ENCODE data around the gene ZNF74.

Gene ZNF74

DNA sequence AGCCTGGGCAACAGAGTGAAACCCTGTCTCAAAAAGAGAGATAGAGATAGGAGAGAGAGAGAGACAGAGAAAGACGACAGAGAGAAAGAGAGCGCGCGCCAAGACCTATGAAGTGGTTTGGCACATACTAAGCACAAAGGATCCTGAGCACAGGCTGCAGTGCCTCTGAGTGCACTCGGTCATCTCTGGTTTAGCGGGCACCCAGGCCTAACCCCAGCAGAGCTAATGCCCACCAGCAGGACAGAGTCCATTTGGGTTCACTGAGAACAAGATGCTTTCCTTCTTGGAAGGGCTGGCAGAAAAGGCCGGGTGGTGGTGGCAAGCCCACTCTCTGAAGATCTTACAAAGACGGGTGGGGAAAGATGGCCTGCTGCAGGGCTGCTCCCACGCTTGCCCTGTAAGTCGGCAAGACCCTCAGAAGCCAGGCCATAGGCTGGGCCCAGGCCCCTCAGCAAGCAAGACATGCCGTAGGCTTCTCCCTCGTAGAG, 40.4 kb downstream of the ZNF74 start:
- no peak for DNase-seq

DNA sequence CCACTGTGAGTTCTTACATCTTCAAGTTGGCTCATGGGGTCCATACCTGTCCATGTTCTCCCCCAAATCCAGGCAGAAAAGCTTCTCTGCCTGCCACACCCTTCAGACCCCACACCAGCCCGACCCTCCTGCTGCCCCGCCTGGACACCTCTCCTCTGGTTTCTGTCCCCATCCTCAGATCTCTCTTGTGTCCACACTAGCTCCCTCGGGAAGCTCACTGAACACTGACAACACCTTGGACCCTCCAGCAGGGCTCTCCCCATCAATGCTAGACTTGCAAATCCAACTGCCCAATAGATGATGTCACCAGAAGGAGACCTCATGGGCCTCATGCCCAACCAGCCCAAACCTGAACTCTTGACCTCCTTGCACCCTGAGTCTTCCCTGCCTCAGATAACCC, 40.8 kb downstream of the ZNF74 start:
- no peak for DNase-seq

DNA sequence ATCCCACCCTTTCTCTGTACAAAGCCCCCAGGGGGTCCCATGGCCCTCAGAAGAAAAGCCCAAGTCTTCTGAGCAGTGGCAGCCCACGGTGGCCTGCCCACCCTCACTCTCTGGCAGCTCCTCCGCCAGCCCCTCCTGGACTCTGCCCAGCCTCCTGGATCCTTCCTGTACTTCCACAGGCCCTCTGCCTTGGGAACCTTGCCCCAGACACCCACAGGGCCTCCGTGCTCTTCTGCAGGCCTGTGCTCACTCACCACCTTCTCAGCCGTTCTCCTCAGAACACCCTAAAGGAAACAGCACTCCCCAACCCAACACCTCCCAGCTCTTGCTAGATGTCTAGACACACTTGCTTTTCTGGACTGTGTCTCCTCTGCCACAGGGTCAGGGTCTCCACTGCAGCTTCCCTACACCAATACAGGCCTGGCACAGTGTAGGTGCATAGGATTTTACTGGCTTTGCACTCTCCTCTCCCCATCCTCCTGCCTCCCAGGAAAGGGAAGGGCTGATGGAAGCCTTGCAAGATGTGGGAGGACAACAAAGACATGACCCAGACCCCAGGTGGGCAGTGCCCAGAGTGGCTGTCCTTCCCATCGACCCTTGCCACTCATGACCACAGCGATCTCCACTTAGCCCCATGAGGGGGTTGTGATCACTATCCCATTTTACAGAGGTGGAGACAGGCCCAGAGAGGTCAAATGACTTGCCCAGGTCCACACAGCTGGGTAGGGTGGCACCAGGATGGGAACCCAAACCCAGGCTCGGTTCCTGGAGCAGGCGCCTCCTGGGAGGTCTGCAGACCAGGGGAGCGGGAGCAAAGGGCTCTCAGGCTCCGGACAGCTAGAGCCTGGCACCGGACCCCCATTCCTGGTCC, 41.7 kb downstream of the ZNF74 start:
- DNase-seq: no peak

DNA sequence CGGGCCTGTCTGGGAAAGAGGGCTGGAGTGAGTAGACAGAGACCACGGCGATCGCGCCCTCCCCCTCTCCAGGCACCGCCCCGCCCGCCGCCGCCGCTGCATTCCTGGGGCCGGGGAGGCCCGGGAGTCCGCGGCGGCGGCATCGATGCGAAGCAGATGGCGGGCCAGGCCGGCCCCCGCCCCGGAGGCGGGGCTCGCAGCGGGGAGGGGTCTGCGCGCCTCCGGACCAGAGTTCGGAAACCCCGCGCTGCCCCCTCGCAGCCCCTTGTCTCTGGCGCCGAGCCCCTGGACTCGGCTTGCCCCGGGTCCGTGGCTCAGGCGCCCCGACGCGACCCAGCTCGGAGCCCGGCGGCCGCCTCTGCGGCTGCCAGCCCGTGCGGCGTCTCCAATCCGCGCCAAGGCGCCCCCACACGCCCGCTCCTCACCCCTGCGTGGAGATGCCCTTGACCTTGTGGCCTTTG, 42.4 kb downstream of the ZNF74 start:
- no peak for DNase-seq

DNA sequence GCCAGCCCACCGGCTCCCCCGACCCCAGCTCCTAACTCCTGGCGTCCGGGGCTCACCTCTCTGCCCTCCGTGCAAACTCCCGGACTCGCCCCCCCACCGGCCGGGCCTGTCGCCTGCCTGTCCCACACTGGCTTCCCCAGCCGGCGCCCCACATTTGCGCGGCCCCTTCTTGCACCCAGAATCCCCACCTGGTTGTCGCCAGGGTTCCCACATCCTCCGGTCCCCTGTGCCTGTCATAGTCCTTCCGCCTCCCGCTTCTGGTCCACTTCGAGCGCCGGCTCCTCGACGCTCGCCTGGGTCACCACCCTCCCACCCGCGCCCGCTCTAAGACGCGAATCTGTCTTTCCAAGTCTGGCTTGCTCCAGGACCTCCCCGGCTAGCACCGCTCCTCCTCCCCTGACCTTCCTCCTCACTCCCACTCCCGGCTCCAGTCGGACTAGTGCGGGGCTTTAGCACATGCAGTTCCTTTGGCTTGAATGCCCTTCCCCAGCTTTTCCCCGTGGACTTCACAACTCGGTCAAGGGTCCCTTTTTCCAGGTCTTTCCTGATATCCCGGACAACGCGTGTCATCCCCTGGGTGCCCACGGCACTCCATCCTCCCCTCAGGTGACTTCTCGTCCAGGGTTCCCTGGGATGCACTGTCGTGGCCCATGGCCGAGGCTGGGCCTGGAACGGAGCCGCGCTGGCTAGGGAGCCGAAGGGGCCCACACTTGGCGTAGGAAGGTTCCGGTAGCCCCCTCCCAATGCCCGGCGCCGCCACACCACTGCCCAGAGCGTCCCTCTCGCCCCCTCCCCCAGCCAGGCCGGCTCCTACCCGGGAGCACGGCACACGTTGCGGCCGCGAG, 43.0 kb downstream of the ZNF74 start:
- no peak for DNase-seq

DNA sequence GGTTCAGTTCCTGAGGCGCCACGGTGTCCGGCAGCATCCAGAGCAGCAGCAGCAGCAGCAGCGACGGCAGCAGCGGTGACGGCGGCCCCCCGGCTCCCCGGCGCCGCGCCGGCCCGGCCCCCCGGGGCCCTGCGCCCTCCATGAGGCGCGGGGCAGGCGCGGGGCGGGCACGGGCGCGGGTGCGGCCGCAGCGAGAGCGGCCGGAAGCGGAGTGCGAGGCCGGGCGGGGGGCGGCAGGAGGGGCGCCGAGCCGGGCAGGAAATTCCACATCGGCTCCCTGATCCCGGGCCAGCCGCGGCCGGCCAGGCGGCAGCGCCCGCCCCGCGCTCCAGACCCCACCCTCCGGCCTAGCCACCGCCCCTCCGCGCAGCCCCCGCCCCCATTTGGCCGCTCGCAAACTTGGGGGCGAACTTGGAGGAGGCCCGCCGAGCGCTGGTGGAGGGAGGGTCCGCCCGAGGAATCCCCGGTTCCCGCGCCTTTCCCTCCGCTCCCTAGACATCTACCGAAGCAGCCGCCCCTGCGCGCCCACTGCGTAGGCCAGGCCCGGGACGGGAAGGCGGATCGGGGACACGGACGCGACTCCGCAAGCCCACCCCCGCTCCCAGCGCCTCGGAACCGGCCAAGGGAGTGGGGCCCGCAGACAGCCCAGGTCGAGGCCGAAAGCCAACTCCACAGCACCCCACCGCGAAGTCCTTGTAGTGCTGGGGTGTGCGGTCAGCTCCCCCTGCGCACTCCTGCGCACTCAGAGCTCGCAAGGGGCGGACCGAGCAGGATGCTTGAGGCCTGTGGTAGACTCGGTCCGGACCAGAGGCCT, 43.9 kb downstream of the ZNF74 start, which contains the start of gene SCARF2:
Gene SCARF2, minus strand, starts transcription at position 213 of the 814 bp plus-strand sequence. Its CDS starts 71 bp downstream, at position 142.
- DNase-seq: no peak

DNA sequence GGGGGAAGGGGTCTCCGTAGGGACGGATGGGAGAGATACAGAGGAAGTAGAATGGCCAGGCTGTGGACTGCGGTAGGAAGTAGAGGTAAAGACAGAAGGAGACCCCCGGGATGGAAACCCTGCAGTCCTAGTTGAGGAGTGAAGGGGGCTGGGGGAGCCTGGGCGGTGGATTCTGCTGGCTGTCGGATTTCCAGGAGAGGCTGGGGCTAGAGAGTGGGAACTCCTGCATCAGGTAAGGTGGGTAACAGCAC, 44.4 kb downstream of the ZNF74 start:
- DNase-seq: no peak

DNA sequence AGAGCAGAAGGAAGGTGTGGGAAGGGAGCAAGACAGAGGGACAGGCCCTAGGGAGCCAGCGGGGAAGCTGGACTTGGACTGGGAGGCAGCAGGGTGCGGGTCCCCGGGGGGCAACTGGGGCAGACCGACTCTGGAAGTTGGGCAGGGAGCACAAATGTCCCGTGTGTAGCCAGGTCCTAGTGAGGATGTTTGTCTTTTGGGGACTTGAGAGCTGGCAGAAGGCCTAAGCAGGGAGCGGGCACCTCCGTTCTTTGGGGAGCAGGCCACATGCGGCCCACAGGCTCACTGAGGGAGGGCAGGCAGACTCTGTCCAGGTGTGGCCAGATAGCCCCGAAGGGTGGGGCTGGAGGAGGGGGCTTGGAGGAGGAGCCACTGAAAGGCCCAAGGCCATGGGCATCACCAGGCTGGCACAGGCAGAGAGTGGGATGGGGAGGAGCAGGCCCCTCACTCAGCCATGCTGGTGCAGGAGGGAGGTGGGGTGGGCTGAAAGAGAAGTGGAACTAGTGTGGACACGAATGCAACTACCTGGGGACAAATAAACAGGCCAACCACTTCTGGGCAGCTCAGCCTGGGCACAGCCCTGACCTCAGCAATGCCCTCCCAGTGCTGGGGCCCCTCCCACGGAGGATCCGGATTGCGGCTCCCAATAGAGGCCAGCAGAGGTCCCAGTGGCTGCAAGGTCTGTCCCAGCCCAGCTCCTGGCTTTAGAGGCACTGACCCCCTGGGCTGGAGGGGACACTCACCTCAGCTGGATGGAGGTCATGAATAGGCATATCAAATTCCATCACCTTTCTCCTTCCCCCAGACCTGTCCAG, 44.9 kb downstream of the ZNF74 start:
- DNase-seq: no peak

DNA sequence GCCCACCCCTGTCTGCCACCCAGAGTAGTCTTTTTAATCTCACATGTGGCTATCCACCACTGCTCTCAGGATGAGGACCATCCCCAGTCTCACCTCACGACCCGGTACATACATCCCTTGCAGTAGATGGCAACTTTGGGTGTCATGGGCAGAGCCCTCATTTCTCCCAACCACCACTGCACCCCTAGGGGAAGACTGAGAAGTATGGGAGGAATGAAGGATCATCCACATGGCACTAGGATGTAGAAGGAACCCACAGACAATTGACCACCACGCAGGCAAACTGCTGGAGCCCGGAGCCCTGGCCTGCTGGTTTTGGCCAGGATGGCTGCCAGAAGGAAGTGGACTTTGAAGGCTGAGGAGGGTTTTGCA, 45.6 kb downstream of the ZNF74 start:
- DNase-seq: no peak

DNA sequence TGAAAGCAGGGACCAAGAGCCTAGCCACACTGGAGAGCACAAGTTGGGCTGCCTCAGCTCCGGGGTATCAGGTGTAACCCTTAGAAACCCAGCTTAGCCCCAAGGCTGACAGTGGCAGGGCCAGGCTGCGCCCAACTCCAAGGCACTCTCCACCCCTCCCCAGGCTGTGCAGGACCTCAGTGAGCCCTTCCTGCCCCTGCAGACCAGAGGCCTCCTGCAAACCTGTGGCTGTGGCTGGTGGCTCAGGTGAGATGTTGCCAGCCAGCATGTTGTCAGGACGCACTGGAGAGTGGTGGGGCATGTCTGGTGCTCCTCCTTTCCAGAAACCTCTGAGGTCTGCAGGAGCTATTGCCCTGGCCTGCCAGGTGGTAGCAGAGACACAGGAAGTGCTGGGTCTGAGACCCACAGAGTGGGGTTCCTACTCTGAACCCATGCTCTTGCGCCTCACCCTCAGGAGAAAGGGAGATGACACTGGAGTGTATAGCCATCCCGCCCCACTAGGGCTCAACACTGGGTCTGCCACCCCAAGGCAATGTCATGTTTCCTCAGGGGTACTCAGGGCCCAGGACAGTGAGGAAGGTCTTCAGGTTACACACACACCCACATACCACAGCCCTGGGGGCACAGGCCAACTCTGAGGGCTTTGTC, 46.1 kb downstream of the ZNF74 start:
- DNase-seq: no peak

DNA sequence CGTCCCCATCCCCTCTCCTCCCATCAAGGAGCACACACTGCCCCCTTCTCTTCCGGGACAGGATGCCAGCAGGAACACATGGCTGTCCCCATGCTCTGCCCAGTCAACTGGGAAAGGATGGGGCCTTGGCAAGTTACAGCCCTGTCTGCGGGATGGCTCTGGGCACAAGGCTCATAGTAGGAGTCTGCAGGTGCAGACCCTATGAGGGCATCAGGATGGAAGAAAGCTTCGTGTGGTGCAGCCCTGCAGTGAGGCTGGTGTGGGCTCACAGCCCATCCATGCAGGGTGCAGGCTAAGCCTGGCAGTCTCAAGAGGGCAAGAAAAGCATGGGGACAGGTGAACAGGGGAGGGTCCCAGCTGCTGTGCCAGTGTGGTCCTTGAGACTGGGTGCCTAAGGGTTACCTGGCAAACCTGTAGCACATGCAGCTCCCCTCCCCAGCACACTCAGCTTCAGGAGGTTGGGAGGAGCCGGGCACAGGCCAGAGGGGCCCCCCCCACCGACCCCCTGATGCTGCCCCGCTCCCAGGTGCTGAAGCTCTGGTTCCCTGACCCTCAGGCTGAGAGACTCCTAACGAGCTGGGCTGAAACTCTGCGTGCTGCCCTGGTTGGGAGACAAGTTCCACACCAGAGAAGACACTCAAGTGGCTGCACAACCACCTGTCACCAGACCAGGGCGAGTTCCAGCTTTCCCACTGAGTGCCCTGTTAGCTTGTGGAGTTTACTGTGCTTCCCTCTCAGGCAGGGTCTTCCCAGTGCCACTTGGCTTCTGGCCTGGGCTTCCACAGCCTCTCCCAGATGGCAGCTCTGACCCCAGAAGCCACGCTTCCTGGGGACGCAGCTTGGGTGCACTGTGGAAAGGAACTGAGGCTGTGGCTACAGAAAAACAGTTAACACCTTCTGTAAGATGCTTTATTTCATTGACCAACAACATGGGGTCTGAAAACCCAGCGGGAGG, 47.0 kb downstream of the ZNF74 start:
- no peak for DNase-seq

DNA sequence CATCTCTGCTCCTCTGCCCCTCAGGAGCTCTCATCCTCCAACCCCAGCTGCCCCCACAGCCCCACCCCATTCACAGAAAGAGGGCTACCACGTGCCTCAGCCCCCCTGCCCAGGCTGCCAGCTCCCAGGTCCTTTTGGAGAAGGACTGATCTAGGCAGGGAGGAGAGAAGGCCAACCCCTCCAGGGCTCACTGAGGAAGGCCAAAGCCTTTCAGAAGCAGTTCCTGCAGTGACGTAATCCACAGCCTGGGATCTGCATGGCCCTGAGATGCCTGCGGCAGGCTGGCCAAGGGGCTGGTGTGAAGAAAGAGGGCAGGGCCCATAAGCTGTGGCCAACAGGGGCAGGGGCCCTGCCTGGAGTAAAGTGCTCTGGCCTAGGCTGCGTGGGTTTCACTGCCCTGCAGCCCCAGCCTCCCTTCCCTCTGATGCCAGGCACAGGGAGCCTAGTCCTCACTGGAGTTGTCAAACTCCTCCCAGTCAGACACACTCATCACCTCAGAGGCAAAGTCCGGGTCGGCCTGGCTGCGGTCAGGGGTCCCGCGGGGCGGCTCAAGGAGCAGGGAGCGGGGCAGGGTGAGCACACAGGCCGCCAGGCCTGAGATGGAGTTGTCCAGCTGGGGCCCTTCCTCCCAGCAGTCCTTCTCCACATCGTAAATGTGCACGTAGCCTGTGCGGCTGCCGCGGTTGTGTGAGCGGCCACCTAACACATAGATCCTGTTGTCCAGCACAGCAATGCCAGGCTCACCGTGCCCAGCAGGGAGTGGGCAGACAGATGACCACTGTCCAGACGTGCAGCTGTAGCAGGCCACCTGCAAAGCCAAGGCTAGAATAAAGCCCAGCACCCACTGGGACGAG, 47.9 kb downstream of the ZNF74 start:
- no peak for DNase-seq

DNA sequence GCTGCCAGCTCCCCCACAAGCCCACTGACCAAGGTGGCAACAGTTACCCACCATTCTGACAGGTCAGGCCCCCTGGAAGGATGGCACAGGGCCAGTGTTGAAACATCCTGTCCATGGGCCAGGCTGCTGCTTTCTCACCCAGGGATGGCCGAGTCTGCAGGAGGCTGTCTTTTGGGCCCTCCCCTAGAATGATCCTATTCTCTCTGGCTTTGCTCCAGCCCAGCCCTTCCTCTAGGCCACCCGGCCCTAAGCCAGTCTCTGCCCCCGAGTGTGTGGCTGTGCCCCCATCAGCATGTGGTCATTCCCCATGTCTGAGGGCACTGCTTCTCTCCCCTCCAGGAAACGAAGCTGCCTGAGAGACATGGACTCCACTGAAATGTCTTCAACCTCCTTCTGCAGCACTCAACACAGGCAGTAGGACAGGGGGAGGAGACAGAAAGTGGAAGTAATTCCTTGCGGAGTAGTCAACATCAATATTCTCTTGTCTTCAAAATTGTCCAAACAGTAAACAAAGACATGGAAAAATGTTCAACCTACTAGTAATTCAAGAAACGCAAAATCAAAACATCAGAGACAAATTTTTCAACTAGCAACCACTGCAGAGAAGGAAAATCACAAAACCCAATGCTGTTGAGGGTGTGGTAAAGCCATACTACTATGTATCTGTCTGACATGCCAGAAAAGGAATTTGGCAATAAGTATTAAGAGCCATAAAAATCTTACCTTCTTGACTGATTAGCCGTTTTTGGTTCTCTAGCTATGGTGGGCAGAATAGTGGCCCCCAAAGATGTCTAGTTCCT, 48.7 kb downstream of the ZNF74 start:
- no peak for DNase-seq

DNA sequence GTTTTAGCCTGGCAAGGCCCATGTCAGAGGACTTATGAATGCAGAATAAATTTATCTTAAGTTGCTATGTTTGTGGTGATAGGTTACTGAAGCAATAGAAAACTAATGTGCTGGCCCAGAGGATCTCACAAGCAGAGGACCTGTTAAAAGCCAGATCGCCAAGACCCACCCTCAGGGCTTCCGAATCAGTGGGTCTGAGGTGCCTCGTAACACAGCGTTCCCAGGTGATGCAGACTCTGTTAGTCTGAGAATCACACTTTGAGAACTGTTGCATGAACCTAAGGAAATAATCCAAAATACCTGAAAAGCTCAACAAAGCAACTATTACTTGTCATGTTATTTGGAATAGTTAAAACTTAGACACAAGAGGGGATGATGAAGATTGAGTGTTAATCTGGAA, 50.4 kb downstream of the ZNF74 start:
- DNase-seq: no peak

DNA sequence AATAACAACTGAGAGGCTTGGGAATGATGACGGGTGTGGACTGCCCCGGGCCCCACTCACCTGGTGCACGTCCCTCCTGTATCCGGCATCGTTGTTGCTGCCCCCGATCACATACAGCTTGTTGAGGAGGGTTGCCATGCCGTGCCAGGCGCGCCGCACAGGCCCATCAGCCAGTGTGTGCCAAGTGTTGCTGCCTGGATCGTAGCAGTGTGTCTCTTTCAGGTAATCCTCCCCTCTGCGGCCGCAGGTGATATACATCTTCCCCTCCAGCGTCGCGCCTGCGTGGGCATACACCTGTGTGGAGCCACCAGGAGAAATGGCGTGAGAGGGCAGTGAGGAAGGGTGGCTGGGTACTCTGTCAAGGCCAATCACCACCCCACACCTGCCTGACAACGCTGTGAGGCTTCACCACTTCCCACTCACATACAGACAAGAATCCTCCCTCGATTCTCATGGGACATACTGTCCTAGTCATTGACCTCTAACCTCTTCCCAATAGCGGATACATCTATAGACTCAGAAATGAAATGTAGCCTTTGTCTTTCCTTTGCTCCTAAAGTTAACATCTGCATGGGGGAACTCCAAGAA, 52.5 kb downstream of the ZNF74 start:
- DNase-seq: no peak

DNA sequence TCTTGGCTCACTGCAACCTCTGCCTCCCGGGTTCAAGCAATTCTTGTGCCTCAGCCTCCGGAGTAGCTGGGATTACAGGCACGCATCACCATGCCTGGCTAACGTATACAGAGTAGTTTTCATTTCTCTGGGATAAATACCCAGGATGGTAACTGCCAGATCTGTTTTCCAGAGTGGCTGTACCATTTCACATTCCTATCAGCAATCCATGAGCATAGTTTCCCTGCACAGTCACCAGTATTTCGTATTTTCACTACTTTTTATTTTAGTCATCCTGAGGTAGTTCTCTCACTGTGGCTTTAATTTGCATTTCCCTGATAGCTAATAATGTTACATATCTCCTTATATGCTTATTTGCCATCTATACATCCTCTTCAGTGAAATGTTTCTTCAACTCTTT, 54.7 kb downstream of the ZNF74 start:
- DNase-seq: no peak

DNA sequence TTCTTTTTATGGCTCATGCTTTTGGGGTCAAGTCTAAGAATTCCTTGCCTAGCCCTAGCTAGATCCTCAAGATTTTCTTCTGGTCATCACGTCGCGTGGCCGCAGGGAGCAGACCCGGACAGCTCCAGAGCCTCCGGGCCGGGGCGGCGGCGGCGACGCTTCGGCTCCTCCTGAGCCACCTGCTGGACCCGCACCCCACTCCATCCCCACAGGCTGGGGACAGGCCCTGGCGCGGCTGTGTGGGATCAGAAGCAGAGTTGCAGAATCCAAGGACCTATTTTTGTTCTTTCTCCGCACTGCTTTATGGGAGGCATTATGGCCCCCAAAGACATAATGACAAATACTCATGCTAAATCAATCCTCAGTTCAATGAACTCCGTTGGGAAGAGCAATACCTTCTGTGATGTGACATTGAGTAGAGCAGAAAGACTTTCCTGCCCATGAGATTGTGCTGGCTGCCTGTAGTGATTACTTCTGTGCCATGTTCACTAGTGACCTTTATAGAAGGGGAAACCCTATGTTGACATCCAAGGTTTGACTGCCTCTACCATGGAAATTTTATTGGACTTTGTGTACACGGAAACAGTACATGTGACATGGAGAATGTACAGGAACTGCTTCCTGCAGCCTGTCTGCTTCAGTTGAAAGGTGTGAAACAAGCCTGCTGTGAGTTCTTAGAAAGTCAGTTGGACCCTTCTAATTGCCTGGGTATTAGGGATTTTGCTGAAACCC, 56.0 kb downstream of the ZNF74 start:
- no peak for DNase-seq

DNA sequence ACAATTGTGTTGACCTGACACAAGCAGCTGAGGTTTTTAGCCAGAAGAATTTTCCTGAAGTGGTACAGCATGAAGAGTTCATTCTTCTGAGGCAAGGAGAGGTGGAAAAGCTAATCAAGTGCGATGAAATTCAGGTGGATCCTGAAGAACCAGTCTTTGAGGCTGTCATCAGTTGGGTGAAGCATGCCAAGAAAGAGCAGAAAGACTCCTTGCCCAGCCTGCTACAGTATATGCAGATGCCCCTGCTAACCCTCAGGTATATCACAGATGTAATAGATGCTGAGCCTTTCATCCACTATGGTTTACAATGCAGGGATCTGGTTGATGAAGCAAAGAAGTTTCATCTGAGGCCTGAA, 56.6 kb downstream of the ZNF74 start:
- DNase-seq: no peak

Measured in NCI-H1436 (cell line).